GM12892 (cell line): ENCODE results near the gene RPL28.

Source experiments
- DNase-seq: peaks from one replicate; pipeline ENCODE4 v3.0.0; 2011; ENCODE audit not compliant: insufficient read length
- FAIRE-seq: peaks from 2 replicates; lab custom pipeline; 2011; peaks lifted over from hg19 to GRCh38; lab: Jason Lieb, UNC
- POLR2A ChIP-seq: IDR thresholded peaks from 2 replicates; pipeline ENCODE4 v1.6.1; 2011; ENCODE audit warnings: low read depth, low read length, control low read depth
- POLR2AphosphoS5 ChIP-seq: IDR thresholded peaks from 2 replicates; pipeline ENCODE4 v1.6.1; 2011; ENCODE audit warnings: low read depth, low read length, control low read depth
- TAF1 ChIP-seq: IDR thresholded peaks from 2 replicates; pipeline ENCODE4 v1.6.1; 2011; ENCODE audit warnings: low read depth, mild to moderate bottlenecking, control low read depth, low read length, borderline replicate concordance

RPL28 gene

GRCh38 chr19:55432241-55432959, 46.7 kb downstream of the RPL28 start:
- no peak for FAIRE-seq
- no peak for TF ChIP-seq TAF1
- no peak for TF ChIP-seq POLR2A
- no peak for DNase-seq

GRCh38 chr19:55433292-55433691, 47.6 kb downstream of the RPL28 start:
- TF ChIP-seq POLR2A = no peak
- TF ChIP-seq TAF1 = no peak
- no peak for TF ChIP-seq POLR2AphosphoS5
- DNase-seq (no peak), FAIRE-seq (no peak)

- FAIRE-seq (no peak), DNase-seq (no peak)
- TF ChIP-seq POLR2A (no peak), TAF1 (no peak), POLR2AphosphoS5 (no peak)
These were observed 48.7 kb downstream of the RPL28 start for GRCh38 chr19:55434356-55434919.

- TF ChIP-seq TAF1 (no peak), POLR2AphosphoS5 (no peak), POLR2A (no peak)
- FAIRE-seq (peak; percentile 89), DNase-seq (no peak)
These were observed 49.3 kb downstream of the RPL28 start for GRCh38 chr19:55435020-55435419.

- no peak for FAIRE-seq
- TF ChIP-seq POLR2AphosphoS5 = no peak
- TF ChIP-seq POLR2A = no peak
- TF ChIP-seq TAF1 = no peak
- DNase-seq = no peak
These were observed 51.1 kb downstream of the RPL28 start for GRCh38 chr19:55436847-55437246.

- FAIRE-seq = no peak
These were observed 51.7 kb downstream of the RPL28 start for GRCh38 chr19:55437410-55437809.

GRCh38 chr19:55439052-55439451, 53.3 kb downstream of the RPL28 start:
- TF ChIP-seq TAF1 = no peak
- TF ChIP-seq POLR2A = no peak
- FAIRE-seq = no peak
- no peak for DNase-seq

More at GRCh38 chr19:55437410-55437809, 51.7 kb downstream of the RPL28 start:
- DNase-seq = no peak
- TF ChIP-seq POLR2A (no peak), POLR2AphosphoS5 (no peak), TAF1 (no peak)

GRCh38 chr19:55440411-55441105, 54.8 kb downstream of the RPL28 start:
- no peak for TF ChIP-seq POLR2A
- TF ChIP-seq TAF1 = no peak
- TF ChIP-seq POLR2AphosphoS5 = no peak
- FAIRE-seq (no peak), DNase-seq (no peak)

GRCh38 chr19:55441319-55441691, 55.6 kb downstream of the RPL28 start:
- DNase-seq = no peak
- no peak for FAIRE-seq
- TF ChIP-seq POLR2AphosphoS5 (no peak), POLR2A (no peak), TAF1 (no peak)

- TF ChIP-seq POLR2AphosphoS5 (no peak), POLR2A (no peak), TAF1 (no peak)
- DNase-seq (no peak), FAIRE-seq (peak; percentile 14)
These were observed 56.1 kb downstream of the RPL28 start for GRCh38 chr19:55441692-55442321.

- TF ChIP-seq POLR2AphosphoS5 = no peak
- no peak for TF ChIP-seq POLR2A
- no peak for TF ChIP-seq TAF1
- FAIRE-seq (no peak), DNase-seq (no peak)
These were observed 56.7 kb downstream of the RPL28 start for GRCh38 chr19:55442372-55442961.
